Adipocyte (in vitro differentiated cells): ENCODE results near the gene NCL.
A peak's percentile ranks its signal among the peaks of the same experiment; 100 is the strongest.

Experiments
- DNase-seq: peaks from one replicate; pipeline ENCODE4 v3.0.0-alpha.2; 2015; ENCODE audit warnings: low read depth
- H3K27me3 ChIP-seq: replicated peaks from 2 replicates; pipeline ENCODE4 v1.7.0; 2013; ENCODE audit warnings: mild to moderate bottlenecking, low read length, moderate library complexity; ENCODE audit not compliant: control insufficient read depth, insufficient read depth
- H3K36me3 ChIP-seq: 2 replicates; pipeline ENCODE4 v1.7.0; 2013; ENCODE audit warnings: low read length, mild to moderate bottlenecking, moderate library complexity; ENCODE audit not compliant: control insufficient read depth, insufficient read depth, severe bottlenecking
- H3K4me1 ChIP-seq: 2 replicates; pipeline ENCODE4 v1.7.0; 2013; ENCODE audit warnings: mild to moderate bottlenecking, low read length, moderate library complexity; ENCODE audit not compliant: control insufficient read depth, insufficient read depth
- H3K4me3 ChIP-seq: 2 replicates; pipeline ENCODE4 v1.7.0; 2013; ENCODE audit warnings: mild to moderate bottlenecking, low read length, moderate library complexity
- H3K9ac ChIP-seq: 2 replicates; pipeline ENCODE4 v1.7.0; 2013; ENCODE audit warnings: mild to moderate bottlenecking, low read length, moderate library complexity
- H3K9me3 ChIP-seq: 2 replicates; pipeline ENCODE4 v1.7.0; 2013; ENCODE audit warnings: mild to moderate bottlenecking, low read length, moderate library complexity; ENCODE audit not compliant: control insufficient read depth

The NCL gene

DNA sequence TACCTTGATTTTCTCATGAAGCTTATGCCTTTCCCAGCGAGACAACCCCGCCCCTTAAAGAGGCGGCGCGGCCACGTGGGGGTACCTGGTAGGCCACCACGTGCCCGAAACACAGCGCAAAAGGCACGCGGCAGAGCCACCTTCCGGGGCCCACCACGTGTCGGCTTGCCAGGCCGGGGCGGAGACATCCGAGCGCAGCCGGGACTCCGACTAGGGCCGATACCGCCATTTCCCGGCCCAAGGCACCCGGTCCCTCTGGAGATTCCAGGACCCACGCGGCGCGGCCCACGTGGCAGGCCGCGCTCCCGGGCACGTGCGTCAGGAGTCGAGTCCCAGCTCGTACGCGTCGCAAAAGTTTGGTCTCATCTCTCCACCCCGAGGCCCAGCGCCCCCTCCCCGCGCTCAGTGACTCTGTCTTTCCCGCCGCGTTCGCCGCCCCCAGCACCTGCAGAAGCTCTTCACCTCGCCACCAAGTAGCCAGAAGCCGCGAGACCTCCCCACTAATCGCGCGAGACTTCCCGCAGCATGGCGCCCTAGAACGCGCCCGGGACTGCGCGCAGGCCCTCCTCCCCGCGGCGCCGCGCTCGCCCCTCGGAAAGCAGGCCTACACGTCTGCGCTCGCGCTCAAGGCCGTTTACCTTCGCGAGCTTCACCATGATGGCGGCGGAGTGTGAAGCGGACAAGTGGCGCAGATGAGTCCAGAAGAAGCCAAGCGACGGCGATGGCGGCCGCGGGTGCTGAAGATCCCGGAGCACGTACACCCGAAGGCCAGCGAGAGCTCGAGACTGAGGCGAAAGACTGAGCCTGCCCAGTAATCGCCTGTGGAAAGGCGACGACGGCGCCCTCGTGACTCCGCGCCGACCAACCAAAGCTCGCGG lies at the start of gene NCL:
NCL (minus strand) TSS at position 787 of the 878 bp plus-strand sequence; CDS start at position 656, 131 bp downstream.
- Histone ChIP-seq H3K27me3 (no peaks in the 10 kb centered on the region), H3K4me1 (peaks cover 22% of the 10 kb centered on the region), H3K9me3 (no peaks in the 10 kb centered on the region), H3K4me3 (peak within 1 kb of the TSS; percentile 91), H3K9ac (peak within 1 kb of the TSS; percentile 99), H3K36me3 (peaks cover 41% of the 10 kb centered on the region)
- DNase-seq: peak; percentile 90

DNA sequence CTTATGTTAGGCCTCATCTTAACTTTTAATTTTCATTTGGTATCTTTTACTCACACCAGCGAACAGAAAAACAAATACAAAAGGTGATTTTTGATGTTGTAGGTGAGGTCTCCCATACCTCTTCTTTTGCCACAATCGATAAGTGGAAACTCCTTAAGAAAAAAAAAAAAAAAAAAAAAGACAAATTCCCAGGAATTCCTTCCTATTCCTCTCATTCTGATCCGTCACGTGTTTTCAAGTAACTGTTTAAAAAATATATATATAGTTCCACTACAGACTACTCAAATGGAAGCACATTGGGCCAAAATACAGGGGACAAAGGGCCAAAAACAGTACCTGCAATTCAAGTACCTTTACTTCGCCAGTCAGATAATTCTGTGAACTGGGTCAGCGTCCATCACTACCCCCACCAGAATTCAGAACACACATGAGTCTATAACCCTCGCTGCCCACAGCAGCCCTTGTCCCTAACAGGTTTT lies 49.5 kb upstream of the NCL start:
- H3K27me3 ChIP-seq: no peaks in the 10 kb centered on the region
- DNase-seq: no peak
- H3K9me3 ChIP-seq: no peaks in the 10 kb centered on the region
- H3K36me3 ChIP-seq: no peaks in the 10 kb centered on the region
- H3K4me3 ChIP-seq: peak overlapping the region; percentile 94
- peak overlapping the region; percentile 86 for H3K9ac ChIP-seq
- H3K4me1 ChIP-seq: peaks cover 19% of the 10 kb centered on the region

- Histone ChIP-seq H3K27me3 (no peaks in the 10 kb centered on the region), H3K4me1 (peaks cover 19% of the 10 kb centered on the region), H3K9ac (no peak overlapping the region), H3K9me3 (no peaks in the 10 kb centered on the region), H3K36me3 (no peaks in the 10 kb centered on the region), H3K4me3 (no peak overlapping the region)
- no peak for DNase-seq
Measured at GRCh38 chr2:231512222-231512621, 47.9 kb upstream of the NCL start.

GRCh38 chr2:231503766-231504165 lies 39.5 kb upstream of the NCL start:
- H3K36me3 ChIP-seq: no peaks in the 10 kb centered on the region
- no peak for DNase-seq
- no peaks in the 10 kb centered on the region for H3K4me1 ChIP-seq
- no peak overlapping the region for H3K4me3 ChIP-seq
- no peaks in the 10 kb centered on the region for H3K27me3 ChIP-seq
- no peak overlapping the region for H3K9ac ChIP-seq
- no peaks in the 10 kb centered on the region for H3K9me3 ChIP-seq

DNA sequence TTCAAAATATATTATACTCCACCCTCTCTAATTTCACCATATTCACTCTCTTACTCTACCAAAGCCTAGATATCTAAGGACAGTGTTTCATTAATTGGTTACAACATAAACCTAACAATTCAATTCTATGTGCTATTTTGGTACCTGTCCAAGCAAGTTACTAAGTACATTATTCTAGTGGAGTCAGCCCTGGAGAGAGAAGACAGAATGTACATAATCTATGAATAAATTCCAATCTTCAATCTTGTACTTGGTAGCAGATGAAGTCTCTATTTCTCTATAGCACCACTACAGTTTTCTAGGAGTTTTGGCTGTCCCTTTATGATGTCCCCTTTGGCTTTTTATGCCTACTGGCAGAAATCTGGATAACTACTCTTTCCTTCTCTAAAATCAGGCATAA lies 38.3 kb upstream of the NCL start:
- Histone ChIP-seq H3K4me3 (no peak overlapping the region), H3K9ac (no peak overlapping the region), H3K4me1 (no peaks in the 10 kb centered on the region), H3K27me3 (no peaks in the 10 kb centered on the region), H3K36me3 (no peaks in the 10 kb centered on the region), H3K9me3 (no peaks in the 10 kb centered on the region)
- no peak for DNase-seq

GRCh38 chr2:231497651-231498050 lies 33.4 kb upstream of the NCL start:
- Histone ChIP-seq H3K36me3 (no peaks in the 10 kb centered on the region), H3K9me3 (no peaks in the 10 kb centered on the region), H3K4me3 (no peak overlapping the region), H3K4me1 (peaks cover 7% of the 10 kb centered on the region), H3K27me3 (no peaks in the 10 kb centered on the region), H3K9ac (no peak overlapping the region)
- no peak for DNase-seq

GRCh38 chr2:231494669-231495068 lies 30.4 kb upstream of the NCL start:
- H3K4me1 ChIP-seq: peaks cover 7% of the 10 kb centered on the region
- DNase-seq: no peak
- H3K36me3 ChIP-seq: no peaks in the 10 kb centered on the region
- no peak overlapping the region for H3K9ac ChIP-seq
- no peaks in the 10 kb centered on the region for H3K27me3 ChIP-seq
- no peak overlapping the region for H3K4me3 ChIP-seq
- no peaks in the 10 kb centered on the region for H3K9me3 ChIP-seq

- H3K27me3 ChIP-seq: no peaks in the 10 kb centered on the region
- H3K4me3 ChIP-seq: no peak overlapping the region
- peaks cover 7% of the 10 kb centered on the region for H3K4me1 ChIP-seq
- no peaks in the 10 kb centered on the region for H3K36me3 ChIP-seq
- H3K9ac ChIP-seq: no peak overlapping the region
- H3K9me3 ChIP-seq: no peaks in the 10 kb centered on the region
- DNase-seq: no peak
Measured at GRCh38 chr2:231490801-231491200, 26.5 kb upstream of the NCL start.

GRCh38 chr2:231489990-231490389 lies 25.7 kb upstream of the NCL start:
- no peak overlapping the region for H3K9ac ChIP-seq
- H3K9me3 ChIP-seq: no peaks in the 10 kb centered on the region
- peaks cover 7% of the 10 kb centered on the region for H3K4me1 ChIP-seq
- H3K36me3 ChIP-seq: no peaks in the 10 kb centered on the region
- H3K27me3 ChIP-seq: no peaks in the 10 kb centered on the region
- no peak overlapping the region for H3K4me3 ChIP-seq
- DNase-seq: no peak

GRCh38 chr2:231488331-231488730 lies 24.0 kb upstream of the NCL start:
- no peaks in the 10 kb centered on the region for H3K9me3 ChIP-seq
- H3K9ac ChIP-seq: no peak overlapping the region
- H3K4me3 ChIP-seq: no peak overlapping the region
- no peaks in the 10 kb centered on the region for H3K27me3 ChIP-seq
- H3K4me1 ChIP-seq: no peaks in the 10 kb centered on the region
- no peaks in the 10 kb centered on the region for H3K36me3 ChIP-seq
- no peak for DNase-seq

DNA sequence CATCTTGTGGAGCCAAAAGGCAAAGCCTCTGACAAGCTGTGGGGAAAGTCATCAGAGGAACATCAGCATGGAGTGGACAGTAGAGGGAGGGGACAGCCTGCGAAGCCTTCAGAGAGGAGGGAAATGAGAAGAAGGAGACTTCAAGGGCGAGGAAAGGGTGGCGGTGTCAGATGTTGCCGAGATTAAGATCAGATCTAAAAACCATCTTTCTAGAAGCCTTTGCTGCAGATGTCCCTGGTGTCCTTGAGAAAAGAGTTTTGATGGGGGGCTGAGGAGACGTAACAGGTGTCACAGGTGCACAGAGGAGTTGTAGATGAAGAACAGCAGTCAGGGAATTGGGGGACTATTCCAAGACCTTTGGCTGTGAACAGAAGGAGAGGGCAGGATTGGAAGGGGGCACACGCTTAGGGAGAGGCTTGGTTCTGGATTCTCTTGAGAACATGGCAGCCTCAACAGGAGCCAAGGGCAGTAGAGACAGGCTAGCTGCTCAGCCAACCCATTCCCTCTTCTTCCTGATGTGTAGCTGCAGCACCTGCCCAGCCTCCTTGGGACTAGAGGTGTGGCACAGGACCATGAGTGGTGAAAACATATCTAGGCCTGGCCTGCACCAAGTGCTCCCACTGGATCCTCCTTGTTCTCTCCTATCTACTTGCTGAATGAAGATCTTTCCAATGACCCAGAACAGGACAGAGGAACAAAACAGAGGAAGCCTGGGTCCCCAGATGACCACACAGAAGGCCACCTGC lies 22.7 kb upstream of the NCL start:
- no peak overlapping the region for H3K9ac ChIP-seq
- H3K36me3 ChIP-seq: no peaks in the 10 kb centered on the region
- peaks cover 5% of the 10 kb centered on the region for H3K4me1 ChIP-seq
- H3K9me3 ChIP-seq: no peaks in the 10 kb centered on the region
- no peaks in the 10 kb centered on the region for H3K27me3 ChIP-seq
- DNase-seq: no peak
- no peak overlapping the region for H3K4me3 ChIP-seq
